D721Med (cell line): ENCODE results near the gene FOXL3.

ENCODE experiments used
- DNase-seq: peaks from one replicate; pipeline ENCODE4 v3.0.0; 2011; ENCODE audit warnings: low spot score; ENCODE audit not compliant: insufficient read length
- FAIRE-seq: peaks from 2 replicates; lab custom pipeline; 2011; peaks lifted over from hg19 to GRCh38; lab: Jason Lieb, UNC
- TF ChIP-seq, protein P1 (sequence below): IDR thresholded peaks from 2 replicates; pipeline ENCODE4 v1.5.1; 2012; ENCODE audit warnings: mild to moderate bottlenecking, control low read depth; ENCODE audit not compliant: insufficient read depth; ENCODE audit errors: missing control alignments

FOXL3 gene

DNA sequence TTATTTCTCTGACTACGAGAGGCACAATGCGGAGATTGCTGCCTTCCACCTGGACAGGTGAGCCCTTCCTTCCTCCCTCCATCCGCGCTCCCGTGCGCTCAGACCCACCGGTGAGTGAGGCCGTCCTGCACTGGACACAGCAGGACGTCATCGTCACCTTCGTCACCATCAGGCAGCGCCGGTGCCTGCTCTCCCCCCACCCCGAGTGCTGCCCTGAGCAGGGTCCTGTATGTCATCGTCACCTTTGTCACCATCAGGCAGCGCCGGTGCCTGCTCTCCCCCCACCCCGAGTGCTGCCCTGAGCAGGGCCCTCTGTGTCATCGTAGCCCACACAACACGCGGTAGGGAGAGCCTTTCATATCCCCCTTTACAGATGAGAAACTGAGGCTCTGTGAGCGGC is 43.5 kb upstream of the FOXL3 start:
- no peak for FAIRE-seq
- TF ChIP-seq, protein P1, sequence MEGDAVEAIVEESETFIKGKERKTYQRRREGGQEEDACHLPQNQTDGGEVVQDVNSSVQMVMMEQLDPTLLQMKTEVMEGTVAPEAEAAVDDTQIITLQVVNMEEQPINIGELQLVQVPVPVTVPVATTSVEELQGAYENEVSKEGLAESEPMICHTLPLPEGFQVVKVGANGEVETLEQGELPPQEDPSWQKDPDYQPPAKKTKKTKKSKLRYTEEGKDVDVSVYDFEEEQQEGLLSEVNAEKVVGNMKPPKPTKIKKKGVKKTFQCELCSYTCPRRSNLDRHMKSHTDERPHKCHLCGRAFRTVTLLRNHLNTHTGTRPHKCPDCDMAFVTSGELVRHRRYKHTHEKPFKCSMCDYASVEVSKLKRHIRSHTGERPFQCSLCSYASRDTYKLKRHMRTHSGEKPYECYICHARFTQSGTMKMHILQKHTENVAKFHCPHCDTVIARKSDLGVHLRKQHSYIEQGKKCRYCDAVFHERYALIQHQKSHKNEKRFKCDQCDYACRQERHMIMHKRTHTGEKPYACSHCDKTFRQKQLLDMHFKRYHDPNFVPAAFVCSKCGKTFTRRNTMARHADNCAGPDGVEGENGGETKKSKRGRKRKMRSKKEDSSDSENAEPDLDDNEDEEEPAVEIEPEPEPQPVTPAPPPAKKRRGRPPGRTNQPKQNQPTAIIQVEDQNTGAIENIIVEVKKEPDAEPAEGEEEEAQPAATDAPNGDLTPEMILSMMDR = no peak
- no peak for DNase-seq

DNA sequence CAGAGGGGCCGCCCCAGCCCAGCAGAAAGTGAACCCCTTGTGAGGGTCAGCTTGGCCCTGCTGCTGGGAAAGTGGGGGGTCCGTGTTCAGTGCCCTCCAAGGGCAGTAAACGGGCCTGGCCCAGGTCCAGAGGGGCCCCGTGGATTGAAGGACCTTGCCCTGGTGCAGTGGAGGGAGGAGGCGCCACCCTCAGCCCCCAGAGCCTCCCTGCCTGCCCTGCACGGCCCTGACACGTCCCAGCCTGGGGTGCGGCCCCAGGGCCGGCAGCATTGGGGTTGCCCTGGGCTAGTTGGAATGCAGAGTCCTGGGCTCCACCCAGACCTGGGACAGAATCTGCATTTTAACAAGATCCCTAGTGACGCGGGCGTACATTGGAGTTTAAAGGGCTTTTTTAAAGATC is 42.8 kb upstream of the FOXL3 start:
- DNase-seq = no peak
- TF ChIP-seq, protein P1 = no peak
- no peak for FAIRE-seq

DNA sequence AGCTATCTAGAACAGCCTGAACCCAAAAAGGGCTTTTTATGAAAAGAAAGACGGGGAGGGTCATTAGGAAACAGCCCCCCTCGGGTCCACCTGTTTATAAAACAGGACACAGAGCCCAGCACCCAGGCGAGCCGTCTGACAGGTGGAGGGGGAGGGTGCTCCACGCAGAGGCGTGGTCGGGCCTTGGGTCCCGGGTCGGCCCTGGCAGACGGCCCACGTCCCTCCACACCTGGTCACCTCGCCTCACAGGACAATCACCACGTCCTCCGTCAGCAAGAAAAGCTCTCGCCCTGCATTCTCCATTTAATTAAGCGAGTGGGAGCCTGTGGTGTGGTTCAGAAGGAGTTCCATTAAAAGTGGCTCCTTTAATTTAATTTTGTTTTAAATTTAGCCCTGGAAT is 42.3 kb upstream of the FOXL3 start:
- TF ChIP-seq, protein P1 = no peak
- no peak for DNase-seq
- FAIRE-seq = no peak

DNA sequence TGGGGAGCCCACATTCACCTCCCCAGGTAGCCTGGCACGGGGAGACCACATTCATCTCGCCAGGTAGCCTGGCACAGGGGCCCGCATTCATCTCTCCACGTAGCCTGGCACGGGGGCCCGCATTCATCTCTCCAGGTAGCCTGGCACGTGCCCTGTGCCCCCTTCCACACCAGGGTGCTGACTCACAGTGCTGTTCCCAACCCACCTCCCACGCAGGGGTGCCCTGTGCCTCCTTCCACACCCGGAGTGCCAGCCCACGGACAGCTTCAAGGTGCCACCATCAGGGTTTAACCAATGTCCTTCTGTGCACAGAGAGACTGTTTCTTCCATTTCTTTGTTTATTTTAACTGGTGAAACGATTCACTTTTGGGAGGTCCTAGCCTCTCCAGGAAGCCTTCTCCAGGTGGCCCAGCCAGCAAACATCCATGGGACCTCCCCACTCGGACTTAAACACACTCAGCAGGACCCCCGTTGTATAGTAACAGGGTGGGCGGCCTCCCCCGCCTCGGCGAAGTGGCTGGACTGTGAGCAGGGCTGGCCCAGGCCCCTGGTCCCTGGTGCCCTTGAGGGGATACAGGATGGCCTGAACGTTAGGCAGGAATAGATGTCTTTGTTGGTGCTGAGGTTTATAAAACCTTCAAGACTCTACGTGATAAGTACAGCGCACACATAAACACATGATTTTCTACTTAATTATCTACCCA is 41.1 kb upstream of the FOXL3 start:
- DNase-seq = no peak
- no peak for FAIRE-seq
- TF ChIP-seq, protein P1 = no peak

DNA sequence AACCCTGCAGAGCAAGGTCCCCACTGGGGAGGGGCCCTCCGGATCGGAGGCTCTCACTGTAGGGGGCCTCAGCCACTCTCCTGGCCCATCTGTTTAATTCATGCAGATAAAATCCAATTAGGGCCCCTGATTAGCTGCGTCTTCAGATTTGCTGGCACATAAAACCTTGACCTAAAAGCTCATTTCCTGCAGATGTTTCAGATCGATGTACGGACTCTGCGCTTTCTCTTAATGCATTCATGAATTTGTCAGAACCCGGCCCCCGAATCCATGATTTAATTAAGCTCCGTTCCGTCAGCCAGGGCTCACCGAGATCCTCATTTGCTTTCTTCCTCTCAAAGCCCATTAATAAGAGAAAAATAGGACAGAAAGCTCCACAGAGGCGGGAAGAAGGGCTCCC is 40.0 kb upstream of the FOXL3 start:
- FAIRE-seq (no peak), DNase-seq (peak; percentile 73)
- TF ChIP-seq, protein P1 = no peak

DNA sequence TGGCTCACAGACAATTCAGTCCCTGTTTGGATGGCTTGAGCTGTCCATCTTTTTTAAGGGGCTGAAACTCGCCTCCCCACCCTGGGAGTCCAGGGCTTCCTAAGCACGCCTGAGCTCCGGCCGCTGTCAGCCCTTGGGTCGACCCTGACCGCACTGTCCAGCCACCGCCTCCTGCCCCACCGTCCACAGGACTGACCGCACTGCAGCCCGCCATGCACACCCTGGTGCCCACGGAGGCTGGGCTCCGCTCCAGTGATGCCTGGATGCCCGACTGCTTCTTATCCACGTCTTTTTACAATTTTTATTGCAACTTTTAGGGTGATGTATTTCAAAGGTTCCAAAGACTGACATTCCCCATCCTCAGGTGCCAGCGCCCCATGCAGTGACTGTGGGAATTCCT is 39.4 kb upstream of the FOXL3 start:
- no peak for DNase-seq
- TF ChIP-seq, protein P1 = no peak
- FAIRE-seq = no peak

DNA sequence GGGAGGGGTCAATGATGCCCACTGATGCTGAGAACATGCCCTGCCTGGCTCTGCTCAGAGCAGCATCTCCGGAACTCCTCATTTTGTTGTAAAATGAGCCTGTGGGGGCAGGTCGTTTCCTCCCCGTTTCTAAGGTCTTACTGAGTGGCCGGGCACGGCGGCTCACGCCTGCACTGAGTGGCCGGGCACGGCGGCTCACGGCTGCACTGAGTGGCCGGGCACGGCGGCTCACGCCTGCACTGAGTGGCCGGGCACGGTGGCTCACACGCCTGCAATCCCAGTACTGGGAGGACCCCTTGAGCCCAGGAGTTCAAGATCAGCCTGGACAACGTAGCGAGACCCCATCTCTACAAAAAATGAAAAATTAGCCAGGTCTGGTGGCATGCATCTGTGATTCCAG is 39.0 kb upstream of the FOXL3 start:
- TF ChIP-seq, protein P1 = no peak
- no peak for DNase-seq
- FAIRE-seq = no peak
